HepG2 (cell line): Measurements from ENCODE around the gene NDUFS7. TPM values are rescaled to one million over a fixed set of nuclear protein-coding genes. Genes with fewer than 3 reads are reported as not detected.
A peak's percentile ranks its signal among the peaks of the same experiment; 100 is the strongest.

ENCODE experiments used
- ATAC-seq: fragments of 200-7000 bp; cut with Tn5 transposase; 3 replicates; pipeline ENCODE4 v1.9.1; 2020; ENCODE audit warnings: mild to moderate bottlenecking, moderate library complexity
- BruUV-seq: library from RNA; stranded (reverse); fragments of 400-500 nt; replicated peaks from 2 replicates; lab custom pipeline; 2021; lab: Mats Ljungman, UMichigan
- CTCF ChIA-PET: fragments of 300-600 bp; formaldehyde crosslinking; extraction: SDS; loops from one replicate; lab custom pipeline; 2021; ENCODE audit warnings: low total read pairs, inconsistent platforms, low intra/inter-chr PET ratio; lab: Yijun Ruan, JAX
- POLR2A ChIA-PET: fragments of 350-600 bp; sonication (Branson Sonifier 250); formaldehyde crosslinking; loops from one replicate; lab custom pipeline; 2020; ENCODE audit warnings: antibody characterized with exemption, inconsistent platforms; lab: Yijun Ruan, JAX
- DNase-seq: peaks from one replicate; pipeline ENCODE4 v3.0.0-alpha.2; 2015; ENCODE audit warnings: low spot score
- FAIRE-seq: peaks from 3 replicates; lab custom pipeline; 2011; peaks lifted over from hg19 to GRCh38; lab: Jason Lieb, UNC
- H2AFZ ChIP-seq: one replicate; pipeline ENCODE4 v1.6.1; 2011; ENCODE audit warnings: low read length, inconsistent platforms
- H3K27ac ChIP-seq: fragments of 300-600 bp; 3 replicates; pipeline ENCODE4 v1.8.0; 2011; ENCODE audit warnings: mixed run types, mild to moderate bottlenecking, mixed read lengths, low read length, inconsistent platforms; ENCODE audit not compliant: insufficient read depth; ENCODE audit errors: extremely low read length
- H3K27me3 ChIP-seq, 2 experiments: fragments of 200-600 bp in 1 of 2; 2 replicates in 1 of 2; 3 replicates in 1 of 2; pipeline versions ENCODE4 v1.6.0 to v1.8.0; 2011; ENCODE audit warnings: low read length in 2 of 2, mild to moderate bottlenecking in 2 of 2, moderate library complexity in 2 of 2, inconsistent platforms in 1 of 2; ENCODE audit not compliant: insufficient read depth in 2 of 2, control insufficient read depth in 1 of 2
- H3K36me3 ChIP-seq, 2 experiments: fragments of 200-600 bp in 1 of 2; replicated peaks in 1 of 2; 2 replicates in 1 of 2; 3 replicates in 1 of 2; pipeline versions ENCODE4 v1.5.1 to v1.8.0; 2011; ENCODE audit warnings: low read length in 2 of 2, inconsistent platforms in 1 of 2; ENCODE audit not compliant: insufficient read depth in 2 of 2, control insufficient read depth in 1 of 2
- H3K4me1 ChIP-seq: 2 replicates; pipeline ENCODE4 v1.5.1; 2012; ENCODE audit warnings: low read length, inconsistent platforms; ENCODE audit not compliant: insufficient read depth
- H3K4me2 ChIP-seq: 2 replicates; pipeline ENCODE4 v1.6.0; 2011; ENCODE audit warnings: low read depth, low read length, inconsistent platforms
- H3K4me3 ChIP-seq, 3 experiments: fragments of 200-600 bp in 1 of 3; sonication (generic), shearing (Covaris generic) in 1 of 3; replicated peaks in 1 of 3; 2 replicates each; pipeline ENCODE4 v1.5.1; 2011 to 2016; ENCODE audit warnings: low read length in 3 of 3, inconsistent platforms in 2 of 3, low read depth in 2 of 3, mild to moderate bottlenecking in 2 of 3, control low read depth in 1 of 3, mixed read lengths in 1 of 3; ENCODE audit not compliant: insufficient read depth in 1 of 3
- H3K79me2 ChIP-seq: one replicate; pipeline ENCODE4 v1.6.1; 2011; ENCODE audit warnings: low read length, inconsistent platforms; ENCODE audit not compliant: insufficient read depth
- H3K9ac ChIP-seq: 2 replicates; pipeline ENCODE4 v1.6.0; 2011; ENCODE audit warnings: mild to moderate bottlenecking, low read depth, low read length, inconsistent platforms; ENCODE audit not compliant: insufficient read depth
- H3K9me3 ChIP-seq: 2 replicates; pipeline ENCODE4 v1.5.1; 2012; ENCODE audit warnings: mild to moderate bottlenecking, low read length
- H4K20me1 ChIP-seq: 2 replicates; pipeline ENCODE4 v1.6.0; 2011; ENCODE audit warnings: inconsistent platforms, mild to moderate bottlenecking, low read length, moderate library complexity; ENCODE audit not compliant: insufficient read depth
- AGO2 ChIP-seq: fragments of 200-400 bp; formaldehyde crosslinking; optimal IDR thresholded peaks from 2 replicates; pipeline ENCODE3; 2017; ENCODE audit warnings: mild to moderate bottlenecking, low read depth, low read length, moderate library complexity
- HNRNPL ChIP-seq: fragments of 200-400 bp; formaldehyde crosslinking; IDR thresholded peaks from 2 replicates; pipeline ENCODE4 v1.6.1; 2017; ENCODE audit warnings: mild to moderate bottlenecking, low read depth, low read length
- KAT8 ChIP-seq: IDR thresholded peaks from 2 replicates; pipeline ENCODE4 v1.6.1; 2016; ENCODE audit warnings: missing genetic modification reagents, missing compliant biosample characterization
- MXD1 ChIP-seq: sonication (generic); formaldehyde crosslinking; IDR thresholded peaks from 2 replicates; pipeline ENCODE4 v1.4.0; 2020; ENCODE audit warnings: mild to moderate bottlenecking, missing genetic modification reagents
- NFKBIZ ChIP-seq: IDR thresholded peaks from 2 replicates; pipeline ENCODE4 v1.6.1; 2018; ENCODE audit warnings: missing genetic modification reagents, missing compliant biosample characterization
- NR2C2 ChIP-seq: sonication (generic); formaldehyde crosslinking; IDR thresholded peaks from 2 replicates; pipeline ENCODE4 v1.4.0; 2020; ENCODE audit warnings: missing genetic modification reagents, mild to moderate bottlenecking, moderate library complexity, borderline replicate concordance
- NR2F6 ChIP-seq, 2 experiments: IDR thresholded peaks; 2 replicates each; pipeline ENCODE4 v1.6.1; 2016; ENCODE audit warnings: antibody characterized with exemption in 1 of 2, mild to moderate bottlenecking in 1 of 2
- PRPF4 ChIP-seq: fragments of 200-400 bp; formaldehyde crosslinking; IDR thresholded peaks from 2 replicates; pipeline ENCODE4 v1.6.1; 2016; ENCODE audit warnings: low read length, low read depth; ENCODE audit not compliant: poor library complexity, severe bottlenecking
- SIX4 ChIP-seq: sonication (generic); formaldehyde crosslinking; IDR thresholded peaks from 2 replicates; pipeline ENCODE4 v1.4.0; 2020; ENCODE audit warnings: missing genetic modification reagents
- TAF15 ChIP-seq: fragments of 200-400 bp; formaldehyde crosslinking; IDR thresholded peaks from one replicate; pipeline ENCODE4 v1.6.1; 2018; ENCODE audit warnings: mild to moderate bottlenecking, low read depth, low read length; ENCODE audit not compliant: poor library complexity, severe bottlenecking
- ZBTB42 ChIP-seq: sonication (generic); formaldehyde crosslinking; IDR thresholded peaks from 2 replicates; pipeline ENCODE4 v1.5.0; 2020; ENCODE audit warnings: mild to moderate bottlenecking, missing genetic modification reagents
- ZBTB49 ChIP-seq: sonication (generic); formaldehyde crosslinking; IDR thresholded peaks from 2 replicates; pipeline ENCODE4 v1.4.0; 2020; ENCODE audit warnings: missing genetic modification reagents, borderline replicate concordance
- ZBTB8A ChIP-seq: sonication (generic); formaldehyde crosslinking; IDR thresholded peaks from 2 replicates; pipeline ENCODE4 v1.4.0; 2020; ENCODE audit warnings: mild to moderate bottlenecking, low read depth, missing genetic modification reagents, borderline replicate concordance
- ZFY ChIP-seq: sonication (generic); formaldehyde crosslinking; IDR thresholded peaks from 2 replicates; pipeline ENCODE4 v1.4.0; 2020; ENCODE audit warnings: missing genetic modification reagents
- ZNF121 ChIP-seq: sonication (generic); formaldehyde crosslinking; IDR thresholded peaks from 2 replicates; pipeline ENCODE4 v1.5.0; 2020; ENCODE audit warnings: mild to moderate bottlenecking, missing genetic modification reagents
- ZNF460 ChIP-seq: sonication (generic); formaldehyde crosslinking; IDR thresholded peaks from 2 replicates; pipeline ENCODE4 v1.5.1; 2020; ENCODE audit warnings: missing genetic modification reagents, mild to moderate bottlenecking, borderline replicate concordance
- ZNF816 ChIP-seq: sonication (generic); formaldehyde crosslinking; IDR thresholded peaks from 2 replicates; pipeline ENCODE4 v1.8.0; 2022; ENCODE audit warnings: missing genetic modification reagents, mild to moderate bottlenecking, borderline replicate concordance
- WGBS: methylation state at CpG from one replicate; pipeline ENCODE4 v1.1.6; 2017; ENCODE audit warnings: low lambda C conversion rate; 5-methylcytosine and 5-hydroxymethylcytosine counted together
- in situ Hi-C: cut with HindIII; loops from 2 replicates; pipeline ENCODE4 v1.10.0; 2017; ENCODE audit warnings: low pct_unique_long_range_greater_than_20kb; ENCODE audit not compliant: extremely low pct_ligation_motif_present
- intact Hi-C: fragments of 100-400 bp; cut with micrococcal nuclease; formaldehyde crosslinking; loops from one replicate; pipeline ENCODE4 v1.10.0; 2022; ENCODE audit not compliant: unreplicated experiment
- polyA plus RNA-seq, 8 experiments: library from polyadenylated mRNA; depleted of rRNA in 3 of 8; stranded (reverse) in 7 of 8; unstranded in 1 of 8; fragments of >200 nt; fragmentation: Illumina TruSeq in 4 of 8; extraction: Trizol in 4 of 8; gene quantifications; 2 replicates each; pipeline versions ENCODE4 v1.2.1 to v1.2.3, GENCODE V29; 2011 to 2016; ENCODE audit warnings: low read depth in 4 of 8, missing spikeins in 1 of 8, mixed read lengths in 1 of 8; ENCODE audit not compliant: insufficient read depth in 1 of 8
- total RNA-seq, 5 experiments: library from RNA; depleted of rRNA; stranded (reverse); fragments of >200 nt; fragmentation: Illumina TruSeq; extraction: Trizol; gene quantifications; 2 replicates each; pipeline ENCODE4 v1.2.3, GENCODE V29; 2016; ENCODE audit warnings: low read depth in 1 of 5

NDUFS7 gene
- total and polyA plus RNA-seq, 2 of the 13 experiments (the other 11 are each of a cell fraction or from before 2014, with no cell fraction given) = 34.3 to 66.9 TPM

GRCh38 chr19:1418951-1419738, 35.4 kb downstream of the NDUFS7 start:
- WGBS = 99% methylated on average over 10 of the region's 21 CpGs
- in situ Hi-C loops = no loop called here
- ChIA-PET CTCF (no interaction called here), POLR2A (interaction anchor here (0.7 kb wide), 1 partner anchor 11 kb away, joined by 4 read pairs; no protein-coding TSS in a partner anchor)
- no peak overlapping the region for H3K9ac ChIP-seq
- H3K4me3 ChIP-seq = no peak overlapping the region
- no peak overlapping the region for H2AFZ ChIP-seq
- H3K27ac ChIP-seq = no peak overlapping the region
- DNase-seq (no peak), FAIRE-seq (no peak), ATAC-seq (no peak)
- peaks cover 64% of the 10 kb centered on the region for H3K79me2 ChIP-seq
- peaks cover 64% of the 10 kb centered on the region for H3K4me1 ChIP-seq
- intact Hi-C loops = no loop called here
- no peaks in the 10 kb centered on the region for H3K27me3 ChIP-seq
- TF ChIP-seq ZBTB42 (CRISPR knock-in tag) (no peak), ZNF460 (CRISPR knock-in tag) (no peak), HNRNPL (0 out of 2 replicates have a peak, but pooled peaks have one; percentile 27), NFKBIZ (CRISPR knock-in tag) (no peak), NR2C2 (CRISPR knock-in tag) (no peak), TAF15 (peak; percentile 56), ZNF816 (no peak), NR2F6 (IDR thresholded peaks at IDR 0.05) (no peak), NR2F6 (CRISPR knock-in tag; IDR thresholded peaks at IDR 0.05) (no peak), ZBTB49 (CRISPR knock-in tag) (no peak), AGO2 (peak; percentile 33), PRPF4 (no peak), ZNF121 (CRISPR knock-in tag) (no peak), MXD1 (CRISPR knock-in tag) (no peak), ZBTB8A (CRISPR knock-in tag) (no peak), ZFY (CRISPR knock-in tag) (no peak), KAT8 (no peak), SIX4 (CRISPR knock-in tag) (no peak)
- no peaks in the 10 kb centered on the region for H3K9me3 ChIP-seq
- peaks cover 56% of the 10 kb centered on the region for H4K20me1 ChIP-seq
- BruUV-seq = no TSS peak
- H3K36me3 ChIP-seq = peaks cover 25 to 67% of the 10 kb centered on the region in 2 experiments
- no peak overlapping the region for H3K4me2 ChIP-seq
